Fibroblast of villous mesenchyme (primary cell): Measurements from ENCODE around the gene NRROS. TPM values are rescaled to one million over a fixed set of nuclear protein-coding genes. Genes with fewer than 3 reads are reported as not detected.

Source experiments
- DNase-seq: peaks from one replicate; pipeline ENCODE4 v3.0.0-alpha.2; 2010; ENCODE audit warnings: low read depth
- H3K4me3 ChIP-seq: 2 replicates; pipeline ENCODE4 v1.5.1; 2011; ENCODE audit warnings: low read depth, mild to moderate bottlenecking, low read length
- CTCF ChIP-seq: IDR thresholded peaks from 2 replicates; pipeline ENCODE4 v1.5.1; 2012; ENCODE audit warnings: low read depth, mild to moderate bottlenecking, low read length; ENCODE audit not compliant: insufficient read depth
- small RNA-seq: library from RNA; depleted of rRNA; stranded (forward); fragments of <200 nt; gene quantifications from one replicate; pipeline ENCODE3, GENCODE V24; 2012
- total RNA-seq: library from RNA; depleted of rRNA; stranded (reverse); fragments of >200 nt; gene quantifications from 2 replicates; pipeline ENCODE4 v1.2.3, GENCODE V29; 2012

The NRROS gene
- total RNA-seq, 1 donor: under 0.01 TPM

GRCh38 chr3:196706327-196706726, 66.8 kb downstream of the NRROS start:
- TF ChIP-seq CTCF: no peak
- H3K4me3 ChIP-seq: no peak overlapping the region
- DNase-seq: no peak

GRCh38 chr3:196706731-196707130, 67.2 kb downstream of the NRROS start:
- no peak for DNase-seq
- no peak overlapping the region for H3K4me3 ChIP-seq
- TF ChIP-seq CTCF: no peak

GRCh38 chr3:196707566-196707965, 68.1 kb downstream of the NRROS start:
- TF ChIP-seq CTCF: no peak
- no peak for DNase-seq
- no peak overlapping the region for H3K4me3 ChIP-seq

GRCh38 chr3:196708467-196708866, 69.0 kb downstream of the NRROS start:
- no peak for DNase-seq
- no peak overlapping the region for H3K4me3 ChIP-seq
- TF ChIP-seq CTCF: no peak

Small RNA genes lying within 50 kb of the gene (small RNA-seq; reads per million reads assigned to genes)
- not detected for gene RNU6-646P

Other genes with a start within 250 kb of the NRROS start
- gene UBXN7, start 207.3 kb upstream of the NRROS start, total RNA-seq: 19.0 and 30.2 TPM in 2 replicates
- gene RNF168, start 135.9 kb upstream of the NRROS start, total RNA-seq: 17.1 and 22.5 TPM in 2 replicates
- gene SMCO1, start 124.3 kb upstream of the NRROS start, total RNA-seq: under 0.01 TPM in 1 of 2 replicates, not detected in the other
- gene WDR53, start 71.1 kb upstream of the NRROS start, total RNA-seq: 5.5 and 6.9 TPM in 2 replicates
- 9.3 and 12.5 TPM in 2 replicates for gene FBXO45, start 71.0 kb upstream of the NRROS start, total RNA-seq
- gene CEP19, start 72.6 kb downstream of the NRROS start, total RNA-seq: 1.6 and 5.2 TPM in 2 replicates
- gene PIGX, start 72.7 kb downstream of the NRROS start, total RNA-seq: 18.0 and 31.1 TPM in 2 replicates
- 34.5 and 57.0 TPM in 2 replicates for gene PAK2, start 100.2 kb downstream of the NRROS start, total RNA-seq
- 41.2 and 63.9 TPM in 2 replicates for gene SENP5, start 228.2 kb downstream of the NRROS start, total RNA-seq